Neural progenitor cell (in vitro differentiated cells): ENCODE data around the gene DMRTC2.

Source experiments
- EZH2 ChIP-seq: fragments of 200-600 bp; sonication (generic); IDR thresholded peaks from 2 replicates; pipeline ENCODE4 v1.6.1; 2017; ENCODE audit warnings: antibody characterized with exemption, mild to moderate bottlenecking, moderate library complexity
- EZH2phosphoT487 ChIP-seq: fragments of 200-600 bp; sonication (generic); IDR thresholded peaks from 2 replicates; pipeline ENCODE4 v1.6.1; 2017; ENCODE audit warnings: antibody characterized with exemption
- TF ChIP-seq, protein P1 (sequence below): fragments of 200-600 bp; sonication (generic); IDR thresholded peaks from 2 replicates; pipeline ENCODE4 v1.5.1; 2017; ENCODE audit warnings: antibody characterized with exemption, mild to moderate bottlenecking

DNA sequence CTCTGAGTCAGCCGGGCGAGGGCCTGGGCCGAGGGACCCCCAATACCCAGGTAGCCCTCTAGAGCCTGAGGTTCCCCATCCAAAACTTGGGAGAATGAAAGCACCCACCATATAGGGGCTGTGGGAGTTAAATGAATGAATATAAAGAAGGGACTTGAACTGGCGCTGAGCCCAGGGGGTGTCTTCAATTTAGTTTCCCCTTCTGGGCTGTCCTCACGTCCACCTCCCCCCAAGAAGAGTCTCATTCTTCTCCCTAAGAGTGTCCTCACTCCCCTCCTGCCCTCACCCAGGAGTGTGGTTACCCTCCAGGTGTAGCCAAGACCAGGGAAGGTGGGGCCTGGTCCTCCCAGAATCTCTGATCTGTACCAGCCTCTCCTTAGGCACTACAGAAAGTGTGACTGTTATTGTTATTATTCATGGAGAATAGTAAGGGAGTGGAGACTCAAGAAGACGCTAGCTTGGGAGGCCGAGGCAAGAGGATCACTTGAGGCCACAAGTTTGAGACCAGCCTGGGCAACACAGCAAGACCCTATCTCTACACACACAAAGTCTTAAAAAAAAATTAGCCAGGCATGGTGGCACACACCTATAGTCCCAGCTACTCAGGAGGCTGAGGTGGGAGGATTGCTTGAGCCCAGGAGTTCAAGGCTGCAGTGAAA lies 35.0 kb downstream of the DMRTC2 start:
- TF ChIP-seq, protein P1, sequence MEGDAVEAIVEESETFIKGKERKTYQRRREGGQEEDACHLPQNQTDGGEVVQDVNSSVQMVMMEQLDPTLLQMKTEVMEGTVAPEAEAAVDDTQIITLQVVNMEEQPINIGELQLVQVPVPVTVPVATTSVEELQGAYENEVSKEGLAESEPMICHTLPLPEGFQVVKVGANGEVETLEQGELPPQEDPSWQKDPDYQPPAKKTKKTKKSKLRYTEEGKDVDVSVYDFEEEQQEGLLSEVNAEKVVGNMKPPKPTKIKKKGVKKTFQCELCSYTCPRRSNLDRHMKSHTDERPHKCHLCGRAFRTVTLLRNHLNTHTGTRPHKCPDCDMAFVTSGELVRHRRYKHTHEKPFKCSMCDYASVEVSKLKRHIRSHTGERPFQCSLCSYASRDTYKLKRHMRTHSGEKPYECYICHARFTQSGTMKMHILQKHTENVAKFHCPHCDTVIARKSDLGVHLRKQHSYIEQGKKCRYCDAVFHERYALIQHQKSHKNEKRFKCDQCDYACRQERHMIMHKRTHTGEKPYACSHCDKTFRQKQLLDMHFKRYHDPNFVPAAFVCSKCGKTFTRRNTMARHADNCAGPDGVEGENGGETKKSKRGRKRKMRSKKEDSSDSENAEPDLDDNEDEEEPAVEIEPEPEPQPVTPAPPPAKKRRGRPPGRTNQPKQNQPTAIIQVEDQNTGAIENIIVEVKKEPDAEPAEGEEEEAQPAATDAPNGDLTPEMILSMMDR = no peak
- TF ChIP-seq EZH2 (no peak), EZH2phosphoT487 (no peak)
